Measurements from ENCODE around the gene SUGCT. TPM values are rescaled to one million over a fixed set of nuclear protein-coding genes. Genes with fewer than 3 reads are reported as not detected.

The SUGCT gene
- total RNA-seq, 4 donors from 2014 or later, result 0.83 to 7.1 (median 3.2) TPM

DNA sequence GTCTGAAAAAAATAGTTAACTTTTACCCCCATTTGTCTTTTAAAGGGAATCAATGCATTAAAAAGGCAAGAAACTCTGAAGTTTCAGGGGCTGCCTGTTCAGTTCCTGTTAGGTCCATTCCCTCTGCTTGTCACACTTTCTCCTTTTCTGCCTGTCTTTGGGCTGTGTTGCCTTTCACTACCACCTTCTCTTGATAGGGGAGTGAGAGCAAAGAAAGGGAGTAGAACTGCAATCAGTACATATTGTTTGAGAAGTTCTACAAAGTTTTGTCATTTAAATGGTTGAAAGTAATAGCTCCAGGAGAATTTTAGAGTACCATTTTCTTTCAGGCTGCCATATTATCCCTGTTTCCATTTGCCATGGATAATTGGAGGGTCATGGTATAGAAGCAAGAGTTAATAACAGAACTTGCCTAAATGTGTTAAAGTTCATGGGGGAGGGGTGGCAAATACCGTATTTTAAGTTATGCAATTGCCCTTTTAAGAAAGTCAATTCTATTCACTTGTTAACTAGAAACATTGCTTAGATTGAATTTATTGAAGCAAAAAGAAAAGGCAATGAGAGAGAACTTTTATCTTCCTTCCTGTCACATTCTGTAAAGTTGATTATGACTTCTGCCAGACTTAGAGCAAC lies 39.0 kb upstream of the SUGCT start:
- no peaks in the 10 kb centered on the region for H3K9me3 ChIP-seq
- H3K4me1 ChIP-seq, result peaks cover 0 to 4% (median 0%) of the 10 kb centered on the region in 3 donors
- peaks cover 9 to 58% (median 19%) of the 10 kb centered on the region in 3 donors for H3K36me3 ChIP-seq
- no peaks in the 10 kb centered on the region for H3K27me3 ChIP-seq
- WGBS, 2 donors, result 32 to 50% methylated on average over 1 of the region's 1 CpG
- TF ChIP-seq, protein P1, sequence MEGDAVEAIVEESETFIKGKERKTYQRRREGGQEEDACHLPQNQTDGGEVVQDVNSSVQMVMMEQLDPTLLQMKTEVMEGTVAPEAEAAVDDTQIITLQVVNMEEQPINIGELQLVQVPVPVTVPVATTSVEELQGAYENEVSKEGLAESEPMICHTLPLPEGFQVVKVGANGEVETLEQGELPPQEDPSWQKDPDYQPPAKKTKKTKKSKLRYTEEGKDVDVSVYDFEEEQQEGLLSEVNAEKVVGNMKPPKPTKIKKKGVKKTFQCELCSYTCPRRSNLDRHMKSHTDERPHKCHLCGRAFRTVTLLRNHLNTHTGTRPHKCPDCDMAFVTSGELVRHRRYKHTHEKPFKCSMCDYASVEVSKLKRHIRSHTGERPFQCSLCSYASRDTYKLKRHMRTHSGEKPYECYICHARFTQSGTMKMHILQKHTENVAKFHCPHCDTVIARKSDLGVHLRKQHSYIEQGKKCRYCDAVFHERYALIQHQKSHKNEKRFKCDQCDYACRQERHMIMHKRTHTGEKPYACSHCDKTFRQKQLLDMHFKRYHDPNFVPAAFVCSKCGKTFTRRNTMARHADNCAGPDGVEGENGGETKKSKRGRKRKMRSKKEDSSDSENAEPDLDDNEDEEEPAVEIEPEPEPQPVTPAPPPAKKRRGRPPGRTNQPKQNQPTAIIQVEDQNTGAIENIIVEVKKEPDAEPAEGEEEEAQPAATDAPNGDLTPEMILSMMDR (IDR thresholded peaks at IDR 0.05), result no peak
- no peak for TF ChIP-seq POLR2A (IDR thresholded peaks at IDR 0.05)
- no peak for DNase-seq
- H3K27ac ChIP-seq, result no peak overlapping the region
- no peak overlapping the region for H3K4me3 ChIP-seq
- intact Hi-C loops (cut with DNase I), result no loop called here

GRCh38 chr7:40097728-40098127 lies 37.1 kb upstream of the SUGCT start:
- H3K4me1 ChIP-seq, result peaks cover 0 to 4% (median 0%) of the 10 kb centered on the region in 3 donors
- no peaks in the 10 kb centered on the region for H3K9me3 ChIP-seq
- peaks cover 9 to 41% (median 19%) of the 10 kb centered on the region in 3 donors for H3K36me3 ChIP-seq
- H3K4me3 ChIP-seq, result no peak overlapping the region
- intact Hi-C loops (cut with DNase I), result no loop called here
- 58 to 78% methylated on average over 2 of the region's 2 CpGs for WGBS, 2 donors
- no peak overlapping the region for H3K27ac ChIP-seq
- no peak for TF ChIP-seq POLR2A (IDR thresholded peaks at IDR 0.05)
- TF ChIP-seq, protein P1 (IDR thresholded peaks at IDR 0.05), result no peak
- H3K27me3 ChIP-seq, result no peaks in the 10 kb centered on the region
- DNase-seq, result no peak

- peaks cover 9 to 30% (median 10%) of the 10 kb centered on the region in 3 donors for H3K36me3 ChIP-seq
- no peaks in the 10 kb centered on the region for H3K27me3 ChIP-seq
- peaks cover 0 to 4% (median 0%) of the 10 kb centered on the region in 3 donors for H3K4me1 ChIP-seq
- H3K4me3 ChIP-seq, result no peak overlapping the region
- no peak for TF ChIP-seq POLR2A (IDR thresholded peaks at IDR 0.05)
- TF ChIP-seq, protein P1 (IDR thresholded peaks at IDR 0.05), result no peak
- H3K27ac ChIP-seq, result no peak overlapping the region
- intact Hi-C loops (cut with DNase I), result no loop called here
- H3K9me3 ChIP-seq, result no peaks in the 10 kb centered on the region
- no peak for DNase-seq
Observed at GRCh38 chr7:40098810-40099209, 36.0 kb upstream of the SUGCT start.

GRCh38 chr7:40099837-40100236 lies 35.0 kb upstream of the SUGCT start:
- no peak overlapping the region for H3K27ac ChIP-seq
- peaks cover 0 to 4% (median 0%) of the 10 kb centered on the region in 3 donors for H3K4me1 ChIP-seq
- 88 to 97% methylated on average over 4 of the region's 4 CpGs for WGBS, 2 donors
- TF ChIP-seq POLR2A (IDR thresholded peaks at IDR 0.05), result no peak
- TF ChIP-seq, protein P1 (IDR thresholded peaks at IDR 0.05), result no peak
- H3K36me3 ChIP-seq, result peaks cover 0 to 20% (median under 1%) of the 10 kb centered on the region in 3 donors
- intact Hi-C loops (cut with DNase I), result no loop called here
- no peaks in the 10 kb centered on the region for H3K9me3 ChIP-seq
- no peaks in the 10 kb centered on the region for H3K27me3 ChIP-seq
- H3K4me3 ChIP-seq, result no peak overlapping the region
- DNase-seq, result no peak

- Histone ChIP-seq H3K4me1 (peaks cover 0 to 4% (median 0%) of the 10 kb centered on the region in 3 donors), H3K9me3 (no peaks in the 10 kb centered on the region), H3K4me3 (no peak overlapping the region), H3K27me3 (no peaks in the 10 kb centered on the region), H3K27ac (no peak overlapping the region), H3K36me3 (peaks cover 0 to 6% (median 0%) of the 10 kb centered on the region in 3 donors)
- intact Hi-C loops (cut with DNase I), result no loop called here
- no peak for TF ChIP-seq POLR2A (IDR thresholded peaks at IDR 0.05)
- TF ChIP-seq, protein P1 (IDR thresholded peaks at IDR 0.05), result no peak
- 78 to 92% methylated on average over 3 of the region's 3 CpGs for WGBS, 2 donors
- no peak for DNase-seq
Observed at GRCh38 chr7:40101201-40101600, 33.6 kb upstream of the SUGCT start.
